ENCODE results near the gene TCEA2.

Gene TCEA2

DNA sequence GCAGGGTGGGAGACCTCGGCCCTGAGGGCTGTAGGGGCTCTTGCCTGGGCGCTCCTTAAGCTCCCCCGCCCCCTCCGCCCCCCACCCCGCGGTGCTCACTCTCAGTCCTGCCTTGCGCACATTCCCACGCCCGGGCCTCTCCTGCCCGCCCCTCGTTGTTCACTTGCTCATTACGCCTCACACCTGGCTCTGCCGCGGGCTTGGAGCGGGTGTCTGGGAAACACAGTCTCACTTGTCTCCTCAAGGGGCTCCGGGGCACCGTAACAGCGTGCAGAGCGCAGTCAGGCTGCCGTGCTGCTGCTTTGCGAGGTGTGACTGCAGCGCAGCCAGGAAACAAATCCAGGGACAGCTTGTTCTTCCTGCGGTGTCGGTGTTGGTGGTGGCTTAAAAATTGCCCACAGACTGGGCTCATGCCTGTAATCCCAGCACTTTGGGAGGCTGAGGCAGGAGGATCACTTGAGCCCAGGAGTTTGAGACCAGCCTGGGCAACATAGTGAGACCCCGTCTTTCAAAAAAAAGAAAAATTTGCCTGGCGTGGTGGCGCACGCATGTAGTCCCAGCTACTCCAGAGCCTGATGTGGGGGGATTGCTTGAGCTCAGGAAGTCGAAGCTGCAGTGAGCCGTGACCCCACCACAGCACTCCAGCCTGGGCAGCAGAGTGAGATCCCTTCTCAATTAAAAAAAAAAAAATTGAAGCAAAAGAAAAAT lies 39.8 kb downstream of the TCEA2 start:
- DNase-seq (ENCODE audit: low read depth): no peak
- H3K4me3 ChIP-seq (ENCODE audit: low read depth, low read length): no peak overlapping the region

DNA sequence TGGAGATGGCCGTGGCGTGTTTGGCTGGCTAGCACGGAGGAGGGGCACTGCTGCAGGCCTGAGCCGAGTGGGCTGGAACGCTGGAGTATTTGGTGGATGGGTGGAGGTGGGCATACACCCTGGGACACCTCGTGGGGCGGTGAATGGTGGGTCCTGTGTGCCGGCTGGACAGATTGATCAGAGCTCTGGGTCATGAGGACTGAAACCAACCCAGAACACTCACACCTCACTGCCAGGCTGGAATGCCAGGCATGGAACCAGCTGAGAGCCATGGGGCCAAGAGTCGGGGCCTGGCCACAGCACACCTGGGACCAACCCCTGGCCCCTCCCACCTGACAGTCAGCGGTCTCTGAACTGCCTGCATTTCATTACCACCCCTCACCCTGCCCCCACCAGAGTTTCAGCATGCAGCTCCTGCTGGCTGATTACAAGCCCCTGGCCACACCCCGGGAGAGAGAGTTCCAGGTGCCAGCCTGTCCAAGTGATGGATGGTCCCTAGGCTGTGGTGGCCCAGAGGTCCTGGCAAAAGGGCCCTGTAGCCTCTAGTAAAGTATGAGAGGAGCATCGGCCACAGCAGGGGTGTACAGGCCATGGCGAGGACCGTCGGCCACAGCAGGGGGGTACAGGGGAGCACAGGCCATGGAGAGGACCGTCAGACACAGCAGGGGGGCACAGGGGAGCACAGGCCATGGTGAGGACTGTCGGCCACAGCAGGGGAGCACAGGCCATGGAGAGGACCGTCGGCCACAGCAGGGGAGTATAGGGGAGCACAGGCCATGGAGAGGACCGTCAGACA lies 41.1 kb downstream of the TCEA2 start:
- no peak overlapping the region for H3K4me3 ChIP-seq (ENCODE audit: low read depth, low read length)
- no peak for DNase-seq (ENCODE audit: low read depth)

DNA sequence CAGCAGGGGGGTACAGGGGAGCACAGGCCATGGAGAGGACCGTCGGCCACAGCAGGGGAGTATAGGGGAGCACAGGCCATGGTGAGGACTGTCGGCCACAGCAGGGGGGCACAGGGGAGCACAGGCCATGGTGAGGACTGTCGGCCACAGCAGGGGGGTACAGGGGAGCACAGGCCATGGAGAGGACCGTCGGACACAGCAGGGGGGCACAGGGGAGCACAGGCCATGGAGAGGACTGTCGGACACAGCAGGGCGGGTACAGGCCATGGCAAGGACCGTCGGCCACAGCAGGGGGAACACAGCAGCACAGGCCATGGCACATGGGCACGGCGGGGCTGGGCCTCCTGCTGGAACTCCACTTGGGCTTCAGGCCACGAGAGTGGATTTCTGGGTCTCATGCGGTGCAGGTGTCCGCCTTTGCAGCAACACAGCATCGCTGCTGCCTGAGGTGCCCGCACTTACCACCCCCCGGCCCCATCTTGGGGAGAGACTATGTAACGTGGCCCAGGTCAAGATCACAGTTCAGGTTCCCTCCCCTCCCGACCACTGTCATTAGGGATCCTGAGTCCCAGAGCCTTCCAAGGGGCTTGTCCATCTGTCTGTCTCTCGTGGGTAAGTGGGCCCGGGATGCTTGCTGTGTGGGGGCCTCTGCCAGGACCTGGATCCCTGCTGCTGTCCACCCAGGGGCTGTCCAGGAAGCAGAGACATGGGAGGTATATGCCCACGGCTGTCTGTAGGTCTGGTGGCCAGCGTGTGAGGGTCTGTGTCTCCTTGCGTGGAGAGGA lies 41.9 kb downstream of the TCEA2 start:
- H3K4me3 ChIP-seq (ENCODE audit: low read depth, low read length): no peak overlapping the region
- DNase-seq (ENCODE audit: low read depth): no peak

DNA sequence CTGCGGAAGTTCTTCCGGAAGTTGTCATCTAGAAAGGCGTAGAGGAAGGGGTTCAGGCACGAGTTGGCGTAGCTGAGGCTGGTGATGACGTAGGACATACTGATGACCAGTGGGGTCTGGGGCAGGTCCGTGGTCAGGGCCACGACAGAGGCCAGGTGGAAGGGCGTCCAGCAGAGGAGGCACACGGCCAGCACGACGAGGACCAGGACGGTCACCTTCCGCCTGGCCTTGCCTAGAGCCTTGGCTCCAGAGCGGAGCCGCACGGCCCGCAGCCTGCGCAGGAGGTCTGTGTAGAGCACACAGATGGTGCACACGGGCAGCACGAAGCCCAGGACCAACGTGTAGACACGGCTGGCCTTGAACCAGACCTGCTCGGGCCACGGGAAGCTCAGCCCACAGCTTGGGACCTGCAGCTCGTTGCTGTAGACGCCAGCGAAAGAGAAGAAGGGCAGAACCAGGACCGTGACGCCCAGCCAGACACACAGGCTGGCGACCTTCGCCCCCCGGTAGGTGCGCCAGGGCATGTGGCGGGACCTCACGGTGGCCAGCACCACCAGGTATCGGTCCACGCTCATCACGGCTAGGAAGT lies 42.9 kb downstream of the TCEA2 start:
- no peak overlapping the region for H3K4me3 ChIP-seq (ENCODE audit: low read depth, low read length)
- no peak for DNase-seq (ENCODE audit: low read depth)

DNA sequence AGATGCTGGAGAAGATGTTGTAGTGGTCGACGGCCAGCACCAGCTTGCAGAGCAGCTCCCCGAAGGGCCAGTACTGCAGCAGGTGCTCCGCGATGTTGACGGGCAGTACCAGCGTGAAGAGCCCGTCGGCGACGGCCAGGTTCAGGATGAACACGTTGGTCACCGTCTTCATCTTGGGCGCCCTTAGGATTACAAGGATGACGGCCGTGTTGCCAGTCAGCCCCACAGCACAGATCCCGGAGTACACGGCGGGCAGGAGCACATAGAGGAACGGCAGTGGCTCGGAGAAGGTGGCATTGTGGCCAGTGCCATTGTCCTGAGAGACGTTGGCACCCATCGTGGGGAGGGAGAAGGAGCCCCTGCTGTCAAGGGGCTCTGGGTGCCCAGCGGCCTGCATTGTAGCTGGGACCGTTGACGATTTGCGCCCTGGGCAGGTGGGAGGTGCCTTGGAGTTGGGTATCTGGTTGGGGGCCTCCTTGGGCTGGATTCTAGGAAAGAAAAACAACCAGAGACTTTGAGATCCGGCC lies 43.5 kb downstream of the TCEA2 start:
- DNase-seq (ENCODE audit: low read depth): no peak
- H3K4me3 ChIP-seq (ENCODE audit: low read depth, low read length): no peak overlapping the region

DNA sequence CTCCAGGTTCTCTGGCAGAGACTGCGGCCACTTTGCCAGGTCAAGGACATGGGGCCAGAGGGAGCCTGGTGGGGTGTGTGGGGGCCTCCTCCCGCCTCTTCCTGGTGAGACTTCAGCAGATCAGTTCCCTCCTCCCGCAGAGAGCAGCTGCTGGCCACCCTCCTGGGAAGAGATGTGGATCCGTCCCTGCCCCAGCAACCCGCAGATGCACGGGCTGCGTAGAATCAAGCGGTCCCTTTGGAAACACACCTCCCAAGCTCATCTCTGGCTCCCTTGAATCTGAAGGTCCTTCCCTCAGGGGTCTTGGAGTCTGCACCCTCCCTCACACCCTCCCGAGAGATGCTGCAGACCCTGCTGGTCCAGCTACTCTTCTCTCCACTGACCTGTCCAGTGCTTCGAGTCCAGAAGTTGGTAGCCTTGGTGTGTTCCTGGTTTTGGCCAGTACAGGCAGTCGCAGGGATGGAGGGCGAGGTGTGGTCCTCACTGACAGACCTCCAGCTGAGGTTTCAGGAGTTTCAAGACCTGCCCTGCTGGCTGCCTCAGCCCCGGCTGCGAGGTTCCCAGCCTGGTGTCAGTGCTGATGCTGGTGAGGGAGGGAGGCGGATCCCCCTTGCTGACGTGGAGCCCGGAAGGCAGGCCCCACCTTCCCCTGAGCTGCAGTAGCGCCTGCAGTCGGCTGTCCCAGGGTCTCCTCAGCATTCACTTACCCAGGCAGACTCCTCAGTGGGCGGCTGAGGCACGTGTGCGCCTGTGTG lies 44.2 kb downstream of the TCEA2 start, which contains the start of gene NPBWR2:
Gene NPBWR2, minus strand, starts transcription at position 585 of the 755 bp plus-strand sequence. CDS start 734 bp downstream, outside the sequence.
- H3K4me3 ChIP-seq (ENCODE audit: low read depth, low read length): no peak within 1 kb of the TSS
- no peak for DNase-seq (ENCODE audit: low read depth)

DNA sequence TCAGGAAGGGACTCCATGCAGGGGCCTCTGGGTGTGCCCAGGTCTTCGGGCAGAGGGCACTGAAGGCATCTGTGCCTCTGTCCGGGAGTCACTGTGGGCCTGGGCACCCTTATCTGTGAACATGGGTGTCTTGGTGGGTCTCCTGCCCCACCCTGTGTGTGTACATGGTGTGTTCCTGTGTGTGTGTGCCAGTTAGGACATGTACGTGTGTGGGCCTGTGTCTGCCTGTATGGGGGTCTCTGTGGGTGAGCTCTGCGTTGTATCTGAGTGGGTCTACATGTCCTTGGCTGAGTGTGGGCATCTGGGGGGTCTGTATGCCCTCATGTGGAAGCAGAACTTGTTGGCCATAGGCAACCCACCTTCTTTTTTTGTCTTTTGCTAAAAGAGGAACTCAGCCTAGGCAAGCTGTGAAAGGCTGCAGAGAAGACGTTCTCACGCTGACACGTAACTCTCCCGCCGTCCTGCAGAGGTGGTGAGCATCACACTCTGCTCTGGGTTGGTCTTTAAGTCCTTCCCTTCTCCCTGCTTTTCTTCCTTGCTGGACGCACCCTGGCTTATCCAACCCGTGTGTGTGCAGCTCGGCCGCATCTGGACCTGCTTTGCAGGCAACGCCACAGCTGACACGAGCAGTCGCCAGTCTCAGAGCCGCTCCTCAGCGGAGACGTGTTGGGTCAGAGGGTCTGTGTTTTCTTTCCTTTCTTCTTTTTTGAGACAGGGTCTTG lies 44.9 kb downstream of the TCEA2 start:
- no peak overlapping the region for H3K4me3 ChIP-seq (ENCODE audit: low read depth, low read length)
- no peak for DNase-seq (ENCODE audit: low read depth)

DNA sequence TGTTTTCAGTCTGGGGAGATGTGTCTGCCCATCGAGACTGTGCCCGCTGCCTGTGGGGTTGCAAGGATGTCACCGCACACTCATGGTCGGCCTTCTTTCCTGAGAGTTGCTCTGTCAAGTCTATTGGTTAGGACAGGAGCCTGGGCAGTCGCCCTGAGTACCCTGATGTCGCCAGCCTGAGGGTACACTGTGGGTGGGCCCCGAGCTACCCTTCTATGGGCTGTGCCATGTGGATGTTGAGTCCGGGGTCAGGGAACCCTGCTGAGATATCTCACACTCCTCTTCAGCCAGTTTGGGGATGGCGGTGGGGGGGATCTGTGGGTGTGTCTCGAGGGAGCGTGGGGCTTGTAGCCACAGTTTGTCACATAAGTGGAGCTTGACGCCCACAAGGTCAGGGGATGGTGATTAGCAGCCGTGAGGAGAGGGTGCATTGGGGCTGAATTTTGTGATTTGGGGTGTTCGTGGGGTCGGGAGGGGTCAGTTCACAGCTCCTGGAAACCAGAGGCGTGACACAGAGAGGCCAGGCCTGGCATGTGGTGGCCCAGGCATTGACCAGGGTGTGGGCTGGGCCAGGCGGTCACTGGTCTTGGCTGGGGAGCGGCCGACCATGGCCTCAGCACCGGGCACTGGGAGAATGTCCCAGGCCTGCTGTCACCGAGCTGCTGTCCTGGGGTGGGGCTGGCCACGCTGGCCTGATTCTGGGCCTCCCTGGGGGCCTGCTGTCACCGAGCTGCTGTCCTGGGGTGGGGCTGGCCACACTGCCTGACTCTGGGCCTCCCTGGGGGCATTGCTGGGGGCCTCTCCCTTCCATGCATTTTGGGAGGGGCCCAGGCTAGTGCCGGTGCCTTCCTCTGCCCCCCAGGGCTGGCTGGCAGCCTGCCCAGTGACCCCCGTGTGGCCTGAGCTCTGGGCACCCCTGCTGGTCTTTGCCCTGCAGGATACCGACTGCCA lies 46.0 kb downstream of the TCEA2 start:
- DNase-seq (ENCODE audit: low read depth): no peak

DNA sequence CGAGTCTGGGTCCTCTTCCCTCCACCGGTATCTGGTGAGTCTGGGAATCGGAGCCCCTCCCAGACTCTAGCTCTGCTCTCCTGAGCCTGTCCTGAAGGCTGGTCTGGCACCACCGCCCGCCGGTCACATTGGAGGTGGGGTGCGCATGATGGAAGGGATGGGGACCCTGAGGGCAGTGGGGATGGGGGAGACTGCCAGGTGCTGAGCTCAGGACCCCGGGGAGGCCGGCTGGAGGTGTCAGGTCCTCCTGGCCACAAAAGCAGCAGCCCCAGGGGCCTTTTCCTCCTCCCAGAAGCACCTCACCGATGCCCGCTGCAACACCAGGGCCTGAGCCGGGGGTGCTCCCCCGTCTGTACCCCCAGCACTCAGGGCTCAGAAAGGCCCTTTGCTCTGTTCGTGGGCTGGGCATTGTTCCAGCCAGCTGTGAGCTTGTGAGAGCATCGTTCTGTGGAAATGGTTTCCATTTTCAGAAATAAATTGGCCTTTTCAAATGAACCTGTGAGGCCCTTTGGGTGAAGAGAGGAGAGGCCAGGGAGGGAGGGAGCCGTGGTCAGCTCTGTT lies 46.9 kb downstream of the TCEA2 start:
- no peak for DNase-seq (ENCODE audit: low read depth)
- no peak overlapping the region for H3K4me3 ChIP-seq (ENCODE audit: low read depth, low read length)

More for the DNA sequence above, 46.0 kb downstream of the TCEA2 start:
- H3K4me3 ChIP-seq (ENCODE audit: low read depth, low read length): no peak overlapping the region

DNA sequence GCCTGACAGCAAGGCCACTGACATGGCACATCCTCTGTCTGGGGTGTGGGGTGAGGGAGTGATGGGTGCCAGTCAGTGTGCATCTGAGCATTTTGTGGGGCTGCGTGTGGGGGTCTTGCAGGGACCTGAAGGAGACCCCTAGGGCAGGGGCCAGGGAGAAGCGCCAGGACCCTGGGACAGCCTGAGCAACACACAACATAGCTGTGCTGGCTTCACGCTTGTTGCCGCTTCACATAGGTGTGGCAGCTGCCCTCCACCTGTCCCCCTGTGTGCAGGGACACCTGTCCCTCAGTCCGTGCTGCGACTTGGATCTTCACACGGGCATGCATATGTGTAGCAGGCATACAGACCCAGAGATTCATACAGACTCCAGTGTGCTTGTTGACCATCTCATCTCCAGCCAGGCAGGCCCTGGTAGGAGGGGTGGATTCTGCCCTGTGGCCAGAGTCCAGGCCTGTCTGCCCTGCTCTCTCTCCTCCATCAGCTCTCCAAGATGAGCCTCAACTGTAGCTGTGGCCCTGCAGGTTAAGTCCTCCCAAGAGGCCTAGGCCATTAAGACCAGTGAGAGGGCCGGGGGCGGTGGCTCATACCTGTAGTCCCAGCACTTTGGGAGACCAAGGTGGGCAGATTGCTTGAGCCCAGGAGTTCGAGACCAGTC lies 47.5 kb downstream of the TCEA2 start:
- DNase-seq (ENCODE audit: low read depth): no peak
- H3K4me3 ChIP-seq (ENCODE audit: low read depth, low read length): no peak overlapping the region

DNA sequence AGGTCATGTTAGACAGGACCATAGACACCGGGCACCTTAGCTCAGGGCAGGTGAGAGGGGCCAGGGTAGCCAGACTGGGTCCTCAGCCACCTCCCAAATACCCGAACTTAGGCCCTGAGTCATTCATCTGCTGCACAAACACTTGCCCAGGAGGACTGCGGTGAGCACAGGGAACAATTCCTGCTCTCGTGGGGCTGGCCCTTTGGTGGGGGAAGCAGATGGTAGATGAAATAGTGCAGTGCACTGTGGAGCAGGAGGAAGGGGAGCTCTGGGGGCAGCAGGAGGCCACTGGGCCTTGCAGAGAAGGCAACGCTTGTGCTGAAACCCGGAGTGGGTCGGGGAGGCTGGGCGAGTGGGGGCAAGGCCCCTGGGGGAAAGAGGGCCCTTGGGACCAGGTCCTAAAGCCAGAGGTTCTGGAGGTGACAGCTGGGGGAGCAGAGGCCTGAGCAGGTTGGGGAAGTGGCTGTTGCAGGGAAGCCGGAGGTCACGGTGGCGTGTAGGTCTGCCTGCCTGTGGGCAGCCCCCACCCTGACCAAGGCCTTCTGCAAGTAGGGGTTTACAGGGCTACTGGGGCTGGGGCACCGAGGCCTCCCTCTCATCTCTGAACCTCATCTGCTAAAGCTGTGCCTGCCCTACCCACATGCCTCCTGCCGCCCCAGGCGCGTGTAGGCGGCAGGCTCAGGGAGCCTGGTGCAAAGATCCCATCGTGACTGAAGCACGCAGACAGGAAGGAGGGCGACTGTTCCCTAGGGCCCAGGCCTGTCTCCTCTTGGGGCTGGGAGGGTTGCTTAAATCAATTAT lies 49.0 kb downstream of the TCEA2 start:
- DNase-seq (ENCODE audit: low read depth): no peak
- no peak overlapping the region for H3K4me3 ChIP-seq (ENCODE audit: low read depth, low read length)

DNA sequence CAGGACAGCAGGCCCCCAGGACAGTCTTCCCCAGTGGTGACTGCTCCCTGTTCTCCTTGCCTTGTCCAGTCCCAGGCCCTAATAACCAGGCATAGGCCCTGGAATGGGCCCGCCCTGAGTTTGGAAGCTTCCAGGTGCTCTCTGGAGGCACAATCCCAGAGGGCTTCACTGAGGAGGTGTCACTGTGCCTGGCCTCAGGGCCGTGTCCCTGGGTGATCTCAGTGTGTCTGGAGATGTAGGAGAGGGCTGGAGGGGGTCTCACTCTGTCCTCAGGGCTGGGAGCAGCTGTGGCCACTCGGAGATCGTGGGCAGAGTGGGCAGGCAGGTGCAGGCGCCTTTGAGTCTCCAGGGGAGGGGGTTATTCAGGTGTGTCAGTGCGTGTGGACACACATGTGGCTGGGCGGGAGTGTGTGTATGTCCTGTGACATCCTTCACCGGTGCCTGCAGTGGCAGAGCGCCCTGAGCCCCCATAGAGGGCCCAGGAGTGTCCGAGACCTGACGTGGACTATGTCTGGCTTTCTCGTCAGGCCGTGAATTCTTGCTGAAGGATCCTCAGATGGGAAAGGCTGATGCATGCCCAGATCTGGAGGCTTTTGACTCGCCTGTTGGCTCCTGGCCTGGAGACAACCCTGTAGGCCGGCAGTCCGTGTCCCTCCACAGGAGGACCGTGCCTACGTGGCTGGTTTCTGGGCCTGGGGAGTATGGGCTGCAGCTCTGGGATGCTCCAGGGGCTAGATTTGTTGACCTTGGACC lies 49.9 kb downstream of the TCEA2 start:
- DNase-seq (ENCODE audit: low read depth): no peak
- no peak overlapping the region for H3K4me3 ChIP-seq (ENCODE audit: low read depth, low read length)

DNA sequence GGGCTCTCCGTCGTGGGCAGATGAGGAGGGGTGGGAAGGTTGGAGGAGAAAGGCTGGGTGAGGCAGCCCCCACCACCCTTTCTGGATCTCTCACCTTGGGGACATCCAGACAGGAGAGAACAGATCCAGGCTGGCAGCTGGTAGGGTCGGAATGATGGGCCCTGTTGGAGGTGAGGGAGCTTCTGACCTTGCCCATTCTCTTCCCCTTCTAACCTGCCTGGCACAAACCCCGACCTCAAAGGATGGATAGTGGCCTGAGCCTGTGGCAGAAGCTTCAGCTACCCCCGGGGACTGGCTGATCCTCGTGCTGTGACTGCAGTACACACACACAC lies 50.4 kb downstream of the TCEA2 start:
- H3K4me3 ChIP-seq (ENCODE audit: low read depth, low read length): no peak overlapping the region
- no peak for DNase-seq (ENCODE audit: low read depth)

DNA sequence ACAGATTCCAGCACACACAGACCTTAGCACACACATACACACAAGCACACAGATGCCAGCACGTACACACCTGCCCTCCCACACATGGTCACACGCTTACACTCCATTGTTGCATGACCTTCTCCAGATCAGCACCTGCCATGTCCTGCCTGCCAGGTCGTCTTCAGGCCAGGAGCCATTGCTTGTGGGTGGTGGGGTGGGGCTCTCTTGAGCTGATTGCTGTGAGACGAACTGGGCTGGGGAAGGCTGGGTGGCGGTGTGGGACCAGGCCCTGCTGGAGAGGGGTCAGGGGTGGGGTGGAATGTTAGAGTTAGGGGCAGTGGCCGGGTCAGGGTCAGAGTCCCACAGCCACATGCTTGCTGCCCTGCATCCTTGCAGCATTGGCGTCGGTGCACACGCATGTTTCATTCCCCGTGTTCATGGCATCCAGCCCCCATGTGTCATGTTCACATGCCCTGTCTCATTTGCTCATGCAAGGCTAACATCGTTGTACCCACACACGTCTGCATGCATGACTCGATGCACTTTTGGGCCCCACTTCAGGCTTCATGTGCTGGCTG lies 50.9 kb downstream of the TCEA2 start:
- no peak for DNase-seq (ENCODE audit: low read depth)
- H3K4me3 ChIP-seq (ENCODE audit: low read depth, low read length): no peak overlapping the region
